Cardiac atrium fibroblast (primary cell): ENCODE measurements around the gene SORBS1. TPM values are rescaled to one million over a fixed set of nuclear protein-coding genes. Genes with fewer than 3 reads are reported as not detected.

Experiments used
- total RNA-seq: library from RNA; depleted of rRNA; stranded (reverse); fragments of >200 nt; gene quantifications from 2 replicates; pipeline ENCODE4 v1.2.3, GENCODE V29; 2015

The SORBS1 gene
- total RNA-seq: 4.9 and 5.8 TPM in 2 replicates

GRCh38 chr10:95561177-95561863, at the start of gene SORBS1:
Gene SORBS1, minus strand, starts transcription at chr10:95561371. Its CDS starts 120,236 bp downstream, at chr10:95441135.

GRCh38 chr10:95290461-95291364, 270.5 kb downstream of the SORBS1 start, which contains the start of gene PDLIM1:
Gene PDLIM1, minus strand, starts transcription at chr10:95291003. Its CDS starts 88 bp downstream, at chr10:95290915.

Other genes starting within 250 kb of the SORBS1 start
- gene ALDH18A1, start 95.3 kb upstream of the SORBS1 start, total RNA-seq: 99.8 and 121 TPM in 2 replicates
- 38.5 and 46.3 TPM in 2 replicates for gene TCTN3, start 132.6 kb upstream of the SORBS1 start, total RNA-seq
- gene ENTPD1, start 194.8 kb upstream of the SORBS1 start, total RNA-seq: 5.8 and 6.5 TPM in 2 replicates